Peyer's patch (tissue), 4 donors: Measurements from ENCODE around the gene OPN3. TPM values are rescaled to one million over a fixed set of nuclear protein-coding genes. Genes with fewer than 3 reads are reported as not detected.

Source experiments
- DNase-seq, 3 donors: peaks; one replicate each; pipeline ENCODE4 v3.0.0-alpha.2; 2017 to 2019
- H3K27ac ChIP-seq, 4 donors: fragments of 200-600 bp; sonication (generic); one replicate each; pipeline ENCODE4 v1.5.1; 2016 to 2019
- H3K27me3 ChIP-seq, 2 donors: fragments of 200-600 bp; sonication (generic); one replicate each; pipeline ENCODE4 v1.5.1; 2019
- H3K36me3 ChIP-seq, 3 donors: fragments of 200-600 bp; sonication (generic); one replicate each; pipeline ENCODE4 v1.5.1; 2016 to 2019
- H3K4me1 ChIP-seq, 4 donors: fragments of 200-600 bp; sonication (generic); one replicate each; pipeline ENCODE4 v1.5.1; 2016 to 2019
- H3K4me3 ChIP-seq, 4 donors: fragments of 200-600 bp; sonication (generic); 1 replicate in 3 of 4; 2 replicates in 1 of 4; pipeline ENCODE4 v1.5.1; 2016 to 2019; ENCODE audit warnings: mild to moderate bottlenecking in 1 of 4
- H3K9me3 ChIP-seq, 4 donors: fragments of 200-600 bp; sonication (generic); one replicate each; pipeline ENCODE4 v1.5.1; 2016 to 2019; ENCODE audit warnings: mild to moderate bottlenecking in 1 of 4
- CTCF ChIP-seq, 6 experiments: fragments of 450-650 bp in 4 of 6; fragments of 200-600 bp in 2 of 6; sonication (generic) in 1 of 6; IDR thresholded peaks; one replicate each; pipeline ENCODE4 v1.5.1; 2017 to 2019; ENCODE audit warnings: antibody characterized with exemption in 6 of 6, mild to moderate bottlenecking in 3 of 6, moderate library complexity in 1 of 6
- POLR2A ChIP-seq, 2 donors: fragments of 450-650 bp; IDR thresholded peaks; one replicate each; pipeline ENCODE4 v1.5.1; 2017; ENCODE audit warnings: antibody characterized with exemption in 2 of 2, mild to moderate bottlenecking in 2 of 2, moderate library complexity in 2 of 2
- total RNA-seq, 4 donors: library from RNA; depleted of rRNA; stranded (reverse); fragments of >200 nt; gene quantifications; one replicate each; pipeline ENCODE4 v1.1.0, GENCODE V29; 2016

OPN3 gene
- total RNA-seq, 4 donors from 2014 or later, result 17.3 to 23.1 (median 20.9) TPM

DNA sequence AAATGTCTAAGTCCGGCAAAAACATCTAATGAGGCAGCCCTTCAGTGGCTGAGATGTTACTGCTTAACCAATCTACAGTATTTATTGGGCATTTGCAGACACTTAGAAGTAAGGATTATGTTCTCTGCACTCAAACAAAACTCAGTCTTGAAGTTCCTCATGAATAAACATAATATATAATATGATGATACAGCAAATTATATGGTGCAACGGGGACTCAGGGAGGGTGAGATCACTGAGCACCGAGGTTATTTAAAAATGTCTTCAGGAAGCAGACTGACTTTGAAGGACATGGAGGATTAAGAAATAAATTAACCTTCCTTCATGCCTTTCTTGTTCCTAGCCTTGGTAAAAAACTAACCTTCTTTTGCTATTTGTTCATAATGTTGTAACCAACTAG is 39.8 kb upstream of the OPN3 start:
- Histone ChIP-seq H3K4me3 (no peak overlapping the region), H3K27me3 (no peaks in the 10 kb centered on the region), H3K36me3 (no peaks in the 10 kb centered on the region), H3K9me3 (no peaks in the 10 kb centered on the region), H3K27ac (no peak overlapping the region), H3K4me1 (no peaks in the 10 kb centered on the region)
- TF ChIP-seq CTCF (IDR thresholded peaks at IDR 0.05) (no peak), POLR2A (IDR thresholded peaks at IDR 0.05) (no peak)
- no peak for DNase-seq

- Histone ChIP-seq H3K4me1 (no peaks in the 10 kb centered on the region), H3K36me3 (no peaks in the 10 kb centered on the region), H3K9me3 (no peaks in the 10 kb centered on the region), H3K27ac (no peak overlapping the region), H3K4me3 (no peak overlapping the region), H3K27me3 (no peaks in the 10 kb centered on the region)
- DNase-seq, result no peak
- TF ChIP-seq CTCF (IDR thresholded peaks at IDR 0.05) (no peak), POLR2A (IDR thresholded peaks at IDR 0.05) (no peak)
These were observed 39.2 kb upstream of the OPN3 start for GRCh38 chr1:241679404-241679803.

- H3K27me3 ChIP-seq, result no peaks in the 10 kb centered on the region
- no peak overlapping the region for H3K27ac ChIP-seq
- no peak overlapping the region for H3K4me3 ChIP-seq
- H3K36me3 ChIP-seq, result no peaks in the 10 kb centered on the region
- no peaks in the 10 kb centered on the region for H3K9me3 ChIP-seq
- no peaks in the 10 kb centered on the region for H3K4me1 ChIP-seq
- DNase-seq, result no peak
- TF ChIP-seq POLR2A (IDR thresholded peaks at IDR 0.05) (no peak), CTCF (IDR thresholded peaks at IDR 0.05) (no peak)
These were observed 38.4 kb upstream of the OPN3 start for GRCh38 chr1:241678536-241678935.

- peak overlapping the region in 1 of 4 donors; percentile 29 for H3K4me3 ChIP-seq
- H3K27me3 ChIP-seq, result no peaks in the 10 kb centered on the region
- no peaks in the 10 kb centered on the region for H3K4me1 ChIP-seq
- no peaks in the 10 kb centered on the region for H3K36me3 ChIP-seq
- DNase-seq, result no peak
- H3K9me3 ChIP-seq, result no peaks in the 10 kb centered on the region
- TF ChIP-seq CTCF (IDR thresholded peaks at IDR 0.05) (no peak), POLR2A (IDR thresholded peaks at IDR 0.05) (no peak)
- peak overlapping the region in 2 of 4 donors; percentile 2 to 6 for H3K27ac ChIP-seq
These were observed 37.0 kb upstream of the OPN3 start for GRCh38 chr1:241677201-241677600.

GRCh38 chr1:241675983-241676382 is 35.8 kb upstream of the OPN3 start:
- Histone ChIP-seq H3K27me3 (no peaks in the 10 kb centered on the region), H3K4me1 (no peaks in the 10 kb centered on the region), H3K9me3 (no peaks in the 10 kb centered on the region), H3K36me3 (no peaks in the 10 kb centered on the region), H3K27ac (no peak overlapping the region), H3K4me3 (no peak overlapping the region)
- DNase-seq, result no peak
- TF ChIP-seq POLR2A (IDR thresholded peaks at IDR 0.05), result no peak

GRCh38 chr1:241674805-241675384 is 34.7 kb upstream of the OPN3 start:
- Histone ChIP-seq H3K4me3 (no peak overlapping the region), H3K36me3 (no peaks in the 10 kb centered on the region), H3K27me3 (no peaks in the 10 kb centered on the region), H3K4me1 (no peaks in the 10 kb centered on the region), H3K27ac (no peak overlapping the region), H3K9me3 (no peaks in the 10 kb centered on the region)
- no peak for DNase-seq
- no peak for TF ChIP-seq POLR2A (IDR thresholded peaks at IDR 0.05)

- Histone ChIP-seq H3K27me3 (no peaks in the 10 kb centered on the region), H3K4me1 (no peaks in the 10 kb centered on the region), H3K36me3 (no peaks in the 10 kb centered on the region), H3K4me3 (no peak overlapping the region), H3K9me3 (no peaks in the 10 kb centered on the region), H3K27ac (no peak overlapping the region)
- no peak for DNase-seq
- TF ChIP-seq CTCF (IDR thresholded peaks at IDR 0.05) (no peak), POLR2A (IDR thresholded peaks at IDR 0.05) (no peak)
These were observed 32.1 kb upstream of the OPN3 start for GRCh38 chr1:241672301-241672700.
